AG09319 (cell line): Measurements from ENCODE around the gene CCL18.
"Not testable (repeated sequence)": the region's sequence is repeated elsewhere in the genome, so short reads cannot be mapped to it uniquely, and the experiment has no call there.

Experiments
- DNase-seq: peaks from one replicate; pipeline ENCODE4 v3.0.0-alpha.2; 2010; ENCODE audit warnings: low read depth; ENCODE audit errors: extremely low read depth
- TF ChIP-seq, protein P1 (sequence below): IDR thresholded peaks from 2 replicates; pipeline ENCODE4 v1.5.1; 2011; ENCODE audit warnings: low read depth, mild to moderate bottlenecking, inconsistent platforms, low read length, moderate library complexity

The CCL18 gene

DNA sequence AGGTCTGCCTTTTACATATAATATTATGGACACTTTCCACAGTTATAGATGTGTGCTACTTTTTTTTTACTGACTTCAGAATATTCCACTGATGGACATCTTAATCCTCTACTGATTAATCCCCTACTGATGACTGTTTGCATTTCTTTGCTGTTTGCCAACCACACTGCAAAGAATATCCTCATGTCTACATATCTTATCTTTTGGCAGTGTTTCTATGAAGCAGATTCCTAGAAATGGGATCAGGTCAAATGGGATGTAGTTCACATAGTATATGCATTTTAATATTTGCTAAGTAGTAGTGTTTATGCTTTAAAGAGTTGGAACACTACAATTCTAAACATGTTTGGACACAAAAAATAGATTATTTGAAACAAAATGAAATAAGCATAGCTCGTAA lies 22.7 kb downstream of the CCL18 start:
- TF ChIP-seq, protein P1, sequence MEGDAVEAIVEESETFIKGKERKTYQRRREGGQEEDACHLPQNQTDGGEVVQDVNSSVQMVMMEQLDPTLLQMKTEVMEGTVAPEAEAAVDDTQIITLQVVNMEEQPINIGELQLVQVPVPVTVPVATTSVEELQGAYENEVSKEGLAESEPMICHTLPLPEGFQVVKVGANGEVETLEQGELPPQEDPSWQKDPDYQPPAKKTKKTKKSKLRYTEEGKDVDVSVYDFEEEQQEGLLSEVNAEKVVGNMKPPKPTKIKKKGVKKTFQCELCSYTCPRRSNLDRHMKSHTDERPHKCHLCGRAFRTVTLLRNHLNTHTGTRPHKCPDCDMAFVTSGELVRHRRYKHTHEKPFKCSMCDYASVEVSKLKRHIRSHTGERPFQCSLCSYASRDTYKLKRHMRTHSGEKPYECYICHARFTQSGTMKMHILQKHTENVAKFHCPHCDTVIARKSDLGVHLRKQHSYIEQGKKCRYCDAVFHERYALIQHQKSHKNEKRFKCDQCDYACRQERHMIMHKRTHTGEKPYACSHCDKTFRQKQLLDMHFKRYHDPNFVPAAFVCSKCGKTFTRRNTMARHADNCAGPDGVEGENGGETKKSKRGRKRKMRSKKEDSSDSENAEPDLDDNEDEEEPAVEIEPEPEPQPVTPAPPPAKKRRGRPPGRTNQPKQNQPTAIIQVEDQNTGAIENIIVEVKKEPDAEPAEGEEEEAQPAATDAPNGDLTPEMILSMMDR, result no peak
- DNase-seq, result no peak

DNA sequence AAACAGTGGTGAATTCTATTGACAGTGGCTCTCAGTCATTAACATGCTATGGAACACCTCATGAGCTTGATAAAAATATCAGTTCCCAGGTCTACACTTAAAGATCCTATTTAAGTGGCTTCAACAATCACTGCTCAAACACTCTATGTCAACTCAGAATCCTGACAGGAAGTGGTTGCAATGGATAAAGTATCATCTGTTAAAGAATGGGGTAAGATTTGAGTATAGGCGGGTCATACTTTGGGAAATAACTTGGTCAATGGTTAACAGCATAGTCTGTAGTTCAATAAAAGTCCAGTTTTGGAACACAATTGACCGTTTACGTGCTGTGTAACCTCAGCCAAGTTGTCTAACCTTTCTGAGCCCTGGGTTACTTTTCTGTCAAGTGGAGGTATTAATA lies 23.4 kb downstream of the CCL18 start:
- DNase-seq, result not testable (repeated sequence)

DNA sequence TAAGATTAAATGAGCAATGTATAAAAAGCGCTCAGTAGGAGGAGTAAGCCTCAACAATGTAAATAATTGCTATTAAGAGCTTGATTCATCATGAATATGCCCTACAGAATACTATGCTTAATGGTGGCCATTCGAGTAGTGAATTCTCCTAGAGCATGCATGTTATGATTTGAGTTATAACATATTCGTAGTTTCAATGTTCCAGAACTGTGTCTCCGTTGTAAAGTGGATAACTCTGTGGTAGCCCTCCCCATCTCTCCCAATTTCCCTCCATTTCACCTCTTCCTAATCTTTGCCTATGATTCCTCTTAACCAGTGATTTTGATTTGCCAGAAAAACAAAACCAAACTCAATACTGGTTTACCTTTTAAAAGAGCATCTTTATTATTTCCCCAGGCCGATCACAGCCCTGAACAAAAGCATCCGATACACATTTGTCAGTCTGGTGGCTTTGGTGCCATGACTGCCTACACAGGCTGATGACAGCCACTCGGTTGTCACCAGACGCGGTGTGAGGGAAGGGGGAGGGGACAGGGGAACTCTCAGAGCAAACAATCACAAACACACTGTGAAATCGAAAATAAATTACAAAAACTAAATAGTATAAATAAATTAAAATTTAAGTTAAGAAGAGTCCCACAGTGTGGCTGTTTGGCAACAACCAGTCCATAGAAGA lies 24.0 kb downstream of the CCL18 start:
- DNase-seq, result not testable (repeated sequence)

DNA sequence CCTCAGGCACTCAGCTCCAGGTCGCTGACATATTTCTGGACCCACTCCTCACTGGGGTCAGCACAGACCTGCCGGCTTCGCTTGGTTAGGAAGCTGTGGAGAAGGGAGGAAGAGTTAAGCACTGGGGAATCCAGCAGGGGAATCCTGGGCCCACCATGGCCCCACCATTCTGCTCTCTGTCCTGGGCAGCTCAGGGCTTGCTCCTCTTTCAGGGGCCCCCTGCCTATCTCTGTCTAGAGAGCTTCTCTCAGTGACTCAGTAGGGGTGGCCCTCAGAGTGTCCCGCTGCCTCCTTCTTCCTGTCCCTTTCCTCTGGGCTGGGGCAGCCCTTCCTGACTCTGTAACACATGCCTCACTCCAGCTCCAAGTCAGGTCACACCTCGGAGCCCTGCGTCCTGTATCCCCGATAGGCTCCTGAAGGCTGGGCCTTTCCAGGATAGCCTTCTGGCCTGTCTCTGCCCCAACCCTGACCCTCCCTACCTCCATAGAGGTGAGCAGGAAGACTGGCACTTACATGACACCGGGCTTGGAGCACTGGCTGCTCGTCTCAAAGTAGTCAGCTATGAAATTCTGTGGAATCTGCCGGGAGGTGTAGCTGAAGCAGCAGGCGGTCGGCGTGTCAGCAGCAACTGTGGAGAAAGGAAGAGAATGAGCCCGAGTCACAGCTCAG lies 24.7 kb downstream of the CCL18 start:
- TF ChIP-seq, protein P1, result no peak
- no peak for DNase-seq

DNA sequence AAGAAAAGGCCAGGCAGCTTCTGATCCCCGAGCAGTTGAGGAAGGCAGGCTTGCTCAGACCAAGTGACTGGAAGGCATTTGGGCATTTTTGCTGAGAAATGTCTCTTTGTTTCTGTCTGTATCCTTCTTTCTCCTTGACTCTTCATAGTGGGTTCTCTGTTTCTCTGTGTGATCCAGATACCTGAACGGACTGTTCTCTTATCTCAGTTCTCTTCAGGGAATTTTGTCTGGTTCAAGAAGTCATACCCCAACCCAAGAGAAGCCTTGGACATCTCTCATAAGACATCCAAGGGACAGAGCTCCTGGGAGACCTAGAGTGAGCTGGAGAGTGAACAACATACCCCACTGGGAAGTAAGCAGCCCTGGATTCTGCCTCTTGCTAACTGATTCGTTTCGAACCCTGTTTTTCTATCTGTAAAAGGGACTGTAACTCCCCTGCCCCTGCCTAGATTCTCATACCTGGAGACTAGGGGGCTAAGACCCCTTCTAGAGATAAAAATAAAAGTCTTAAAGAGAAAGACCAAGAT lies 25.3 kb downstream of the CCL18 start:
- TF ChIP-seq, protein P1, result no peak

DNA sequence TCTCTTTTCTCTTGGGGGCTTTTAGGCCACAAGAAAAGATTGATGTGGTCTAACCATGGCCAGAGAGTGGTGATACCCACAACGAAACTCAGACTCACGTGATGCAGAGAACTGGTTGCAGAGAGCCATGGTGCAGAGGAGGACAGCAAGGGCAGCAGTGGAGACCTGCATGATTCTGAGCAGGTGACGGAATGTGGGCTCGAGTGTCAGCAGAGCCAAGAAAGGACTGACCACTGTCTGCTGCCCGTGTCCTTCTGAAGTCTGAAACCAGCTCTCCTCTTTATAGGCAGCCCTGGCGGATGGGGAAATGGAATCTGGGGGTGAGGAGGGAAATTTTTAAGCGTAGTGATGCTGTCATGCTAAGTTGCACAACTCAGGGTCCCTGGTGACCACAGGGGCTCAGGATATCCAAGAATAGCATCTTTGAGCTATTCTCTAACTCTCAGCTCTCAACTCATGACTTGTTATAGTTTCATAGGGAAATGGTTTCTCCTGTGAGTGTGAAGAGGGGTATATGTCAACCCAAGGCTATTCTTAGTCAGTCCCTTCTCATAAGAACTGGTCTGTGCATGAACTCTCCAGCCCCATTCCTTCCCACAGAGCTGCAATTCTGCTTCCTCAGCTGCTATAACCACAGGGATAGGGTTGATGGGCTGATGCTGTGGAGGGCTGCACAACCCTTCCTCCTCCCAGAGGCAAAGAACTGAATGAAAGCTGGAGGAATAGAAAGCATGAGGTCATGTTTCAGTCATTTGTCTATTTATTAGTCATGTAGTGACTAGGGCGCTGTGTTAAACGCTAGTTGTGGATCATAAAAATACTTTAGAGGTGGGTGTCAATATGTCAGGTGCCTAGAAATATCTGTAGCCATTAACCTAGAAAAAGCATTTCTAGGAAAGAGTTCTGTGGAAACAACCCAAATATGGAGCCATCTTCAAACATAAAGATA lies 26.1 kb downstream of the CCL18 start, which contains the start of gene CCL3:
CCL3 (minus strand) TSS at position 256 of the 949 bp plus-strand sequence; CDS start at position 171, 85 bp downstream.
- TF ChIP-seq, protein P1, result no peak
- DNase-seq, result no peak

More for the DNA sequence above, 25.3 kb downstream of the CCL18 start:
- DNase-seq, result no peak

DNA sequence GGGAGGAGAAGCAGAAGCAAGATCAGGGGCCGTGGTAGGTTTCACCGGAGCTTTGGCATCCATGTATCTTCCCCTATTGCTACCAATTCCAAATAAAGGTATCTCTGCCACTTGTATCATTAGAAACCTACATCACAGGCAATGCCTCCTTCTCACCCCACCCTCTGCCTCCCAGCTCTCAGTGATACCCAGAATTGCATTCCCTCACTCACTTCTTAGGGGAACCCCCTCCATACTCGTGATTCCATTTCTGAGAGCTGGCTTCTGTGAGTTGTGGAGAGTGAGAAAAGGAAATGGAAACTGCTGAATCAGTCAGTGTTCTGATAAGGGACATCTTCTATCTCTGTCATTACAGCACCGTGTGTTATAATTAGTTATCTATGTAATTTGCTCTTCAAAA lies 28.2 kb downstream of the CCL18 start:
- TF ChIP-seq, protein P1, result no peak
- no peak for DNase-seq

DNA sequence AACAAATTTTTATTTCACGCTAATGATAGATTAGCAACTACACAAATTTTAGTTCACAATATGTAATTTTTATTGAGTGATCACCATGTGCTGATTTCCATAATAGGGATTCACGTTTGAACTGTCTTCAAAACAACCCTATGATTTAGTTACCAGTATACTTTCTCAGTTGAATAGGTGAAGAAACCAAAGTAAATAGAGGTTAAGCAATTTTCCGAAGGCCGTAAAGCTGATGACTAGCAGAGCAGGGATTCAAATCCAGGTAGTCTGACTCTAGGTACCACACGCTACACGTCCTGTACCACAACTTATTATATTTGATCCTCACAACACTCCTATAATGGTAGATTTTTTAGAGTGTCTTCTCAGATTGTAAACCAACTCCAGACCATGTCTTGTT lies 28.6 kb downstream of the CCL18 start:
- not testable (repeated sequence) for DNase-seq
